ENCODE data around the gene TMOD3. TPM values are rescaled to one million over a fixed set of nuclear protein-coding genes. Genes with fewer than 3 reads are reported as not detected.

Gene TMOD3
- total and polyA plus RNA-seq, 4 donors, result 12.4 to 108 (median 41.1) TPM

- TF ChIP-seq CTCF (IDR thresholded peaks at IDR 0.05; ENCODE audit: control extremely low read depth, extremely low read depth), result no peak
- Histone ChIP-seq H3K4me3 (no peak overlapping the region), H3K4me1 (ENCODE audit: control insufficient read depth in 5 of 5, insufficient read depth in 5 of 5, low read length in 5 of 5) (peaks cover 0 to 24% (median 6%) of the 10 kb centered on the region in 5 donors), H3K9me3 (ENCODE audit: control insufficient read depth in 4 of 4, insufficient read depth in 3 of 4, low read length in 3 of 4) (no peaks in the 10 kb centered on the region), H3K27me3 (ENCODE audit: control insufficient read depth in 3 of 3, insufficient read depth in 3 of 3, low read length in 2 of 3) (no peaks in the 10 kb centered on the region), H3K27ac (ENCODE audit: low read depth in 1 of 2, low read length in 1 of 2) (peak overlapping the region in 1 of 2 donors; percentile 98), H3K36me3 (ENCODE audit: control insufficient read depth in 4 of 4, insufficient read depth in 4 of 4, low read length in 4 of 4) (no peaks in the 10 kb centered on the region), H3K9ac (ENCODE audit: insufficient read depth in 1 of 2, low read length in 2 of 2) (no peak overlapping the region)
- ATAC-seq (ENCODE audit: insufficient read depth, low FRiP score) (no peak), DNase-seq (peak in 1 of 3 donors; percentile 16)
- WGBS, 2 donors, result 66 to 79% methylated on average over 9 of the region's 9 CpGs
Observed at GRCh38 chr15:51828621-51829375, 655 bp upstream of the TMOD3 start.

- peaks cover 0 to 34% (median 12%) of the 10 kb centered on the region in 5 donors for H3K4me1 ChIP-seq (ENCODE audit: control insufficient read depth in 5 of 5, insufficient read depth in 5 of 5, low read length in 5 of 5)
- WGBS, 2 donors, result 0 to 1% methylated on average over 8 of the region's 8 CpGs
- no peak for TF ChIP-seq CTCF (IDR thresholded peaks at IDR 0.05; ENCODE audit: control extremely low read depth, extremely low read depth)
- no peaks in the 10 kb centered on the region for H3K27me3 ChIP-seq (ENCODE audit: control insufficient read depth in 3 of 3, insufficient read depth in 3 of 3, low read length in 2 of 3)
- no peaks in the 10 kb centered on the region for H3K9me3 ChIP-seq (ENCODE audit: control insufficient read depth in 4 of 4, insufficient read depth in 3 of 4, low read length in 3 of 4)
- DNase-seq (peak; percentile 90 to 97 (median 97)), ATAC-seq (ENCODE audit: insufficient read depth, low FRiP score) (no peak)
- H3K4me3 ChIP-seq, result peak overlapping the region; percentile 94
- peak overlapping the region; percentile 46 to 94 for H3K9ac ChIP-seq (ENCODE audit: insufficient read depth in 1 of 2, low read length in 2 of 2)
- H3K36me3 ChIP-seq (ENCODE audit: control insufficient read depth in 4 of 4, insufficient read depth in 4 of 4, low read length in 4 of 4), result no peaks in the 10 kb centered on the region
- peak overlapping the region; percentile 92 to 98 for H3K27ac ChIP-seq (ENCODE audit: low read depth in 1 of 2, low read length in 1 of 2)
Observed at GRCh38 chr15:51830276-51830806, 888 bp downstream of the TMOD3 start.

- H3K4me3 ChIP-seq, result no peak overlapping the region
- H3K27ac ChIP-seq (ENCODE audit: low read depth in 1 of 2, low read length in 1 of 2), result no peak overlapping the region
- H3K4me1 ChIP-seq (ENCODE audit: control insufficient read depth in 5 of 5, insufficient read depth in 5 of 5, low read length in 5 of 5), result peaks cover 7 to 59% (median 24%) of the 10 kb centered on the region in 5 donors
- H3K27me3 ChIP-seq (ENCODE audit: control insufficient read depth in 3 of 3, insufficient read depth in 3 of 3, low read length in 2 of 3), result no peaks in the 10 kb centered on the region
- DNase-seq (no peak), ATAC-seq (ENCODE audit: insufficient read depth, low FRiP score) (no peak)
- no peak for TF ChIP-seq CTCF (IDR thresholded peaks at IDR 0.05; ENCODE audit: control extremely low read depth, extremely low read depth)
- no peaks in the 10 kb centered on the region for H3K9me3 ChIP-seq (ENCODE audit: control insufficient read depth in 4 of 4, insufficient read depth in 3 of 4, low read length in 3 of 4)
- H3K36me3 ChIP-seq (ENCODE audit: control insufficient read depth in 4 of 4, insufficient read depth in 4 of 4, low read length in 4 of 4), result no peaks in the 10 kb centered on the region
- 57 to 71% methylated on average over 1 of the region's 1 CpG for WGBS, 2 donors
- H3K9ac ChIP-seq (ENCODE audit: insufficient read depth in 1 of 2, low read length in 2 of 2), result no peak overlapping the region
Observed at GRCh38 chr15:51833772-51834171, 4.3 kb downstream of the TMOD3 start.

Measured in lung (tissue), 12 donors.